Panc1 (cell line): ENCODE measurements around the gene CNIH2. TPM values are rescaled to one million over a fixed set of nuclear protein-coding genes. Genes with fewer than 3 reads are reported as not detected.

ENCODE experiments used
- ATAC-seq: fragments of 200-7000 bp; cut with Tn5 transposase; 2 replicates; pipeline ENCODE4 v1.9.1; 2020; ENCODE audit warnings: mild to moderate bottlenecking, moderate library complexity
- BruUV-seq: library from RNA; stranded (reverse); fragments of 400-500 nt; replicated peaks from 2 replicates; lab custom pipeline; 2021; lab: Mats Ljungman, UMichigan
- CTCF ChIA-PET: fragments of 300-600 bp; sonication (Branson Sonifier 250); formaldehyde crosslinking; loops from one replicate; lab custom pipeline; 2022; ENCODE audit warnings: antibody characterized with exemption; lab: Charles Lee
- POLR2A ChIA-PET: fragments of 300-600 bp; sonication (Branson Sonifier 250); formaldehyde crosslinking; loops from one replicate; lab custom pipeline; 2022; ENCODE audit warnings: antibody characterized with exemption; lab: Charles Lee
- DNase-seq: peaks from one replicate; pipeline ENCODE4 v3.0.0-alpha.2; 2010; ENCODE audit warnings: low read depth, low spot score
- H3K27ac ChIP-seq: 2 replicates; pipeline ENCODE4 v1.5.1; 2011; ENCODE audit warnings: mild to moderate bottlenecking, low read length, inconsistent platforms
- H3K27me3 ChIP-seq: fragments of 200-500 bp; sonication (Bioruptor generic); 2 replicates; pipeline ENCODE4 v1.6.0; 2014; ENCODE audit warnings: low read length, inconsistent platforms; ENCODE audit not compliant: control insufficient read depth, insufficient read depth
- H3K36me3 ChIP-seq: fragments of 200-500 bp; sonication (Bioruptor generic); 2 replicates; pipeline ENCODE4 v1.5.1; 2014; ENCODE audit warnings: inconsistent platforms, mild to moderate bottlenecking, low read length, moderate library complexity; ENCODE audit not compliant: control insufficient read depth, insufficient read depth
- H3K4me1 ChIP-seq: 2 replicates; pipeline ENCODE4 v1.5.1; 2011; ENCODE audit warnings: inconsistent platforms, mild to moderate bottlenecking, low read length, moderate library complexity; ENCODE audit not compliant: control insufficient read depth, insufficient read depth
- H3K4me3 ChIP-seq, 2 experiments: 2 replicates each; pipeline ENCODE4 v1.5.1; 2011 to 2012; ENCODE audit warnings: low read depth in 2 of 2, low read length in 2 of 2, mild to moderate bottlenecking in 2 of 2, inconsistent platforms in 1 of 2, moderate library complexity in 1 of 2
- H3K9me3 ChIP-seq: fragments of 200-500 bp; sonication (Bioruptor generic); 2 replicates; pipeline ENCODE4 v1.5.1; 2014; ENCODE audit warnings: low read depth, mild to moderate bottlenecking, inconsistent platforms, low read length, moderate library complexity; ENCODE audit not compliant: control insufficient read depth, insufficient read depth
- POLR2AphosphoS5 ChIP-seq: IDR thresholded peaks from 2 replicates; pipeline ENCODE4 v1.6.1; 2012; ENCODE audit warnings: mild to moderate bottlenecking, low read depth, low read length, moderate library complexity
- SIN3A ChIP-seq: IDR thresholded peaks from 2 replicates; pipeline ENCODE4 v1.6.1; 2012; ENCODE audit warnings: low read depth, mild to moderate bottlenecking, low read length, moderate library complexity, borderline replicate concordance; ENCODE audit not compliant: insufficient read depth
- TCF7L2 ChIP-seq: IDR thresholded peaks from 2 replicates; pipeline ENCODE4 v1.6.1; 2011; ENCODE audit warnings: mild to moderate bottlenecking, low read depth, low read length, inconsistent platforms
- in situ Hi-C: cut with HindIII; loops from 2 replicates; pipeline ENCODE4 v1.10.0; 2016; ENCODE audit warnings: low sequenced_read_pairs, low pct_unique_long_range_greater_than_20kb
- intact Hi-C: fragments of 100-400 bp; cut with micrococcal nuclease; formaldehyde crosslinking; loops from one replicate; pipeline ENCODE4 v1.10.0; 2022; ENCODE audit not compliant: unreplicated experiment
- total RNA-seq: library from RNA; stranded (reverse); gene quantifications from one replicate; pipeline ENCODE4 v1.2.1, GENCODE V29; 2021; ENCODE audit not compliant: unreplicated experiment
- TF ChIP-seq, protein P1 (sequence below), 2 experiments: IDR thresholded peaks; 2 replicates each; pipeline ENCODE4 v1.6.1; 2011 to 2012; ENCODE audit warnings: low read depth in 2 of 2, control low read depth in 1 of 2, low read length in 1 of 2, mild to moderate bottlenecking in 1 of 2, moderate library complexity in 1 of 2; ENCODE audit not compliant: insufficient read depth in 1 of 2
- TF ChIP-seq, protein P2 (sequence below): fragments of 450-650 bp; IDR thresholded peaks from 2 replicates; pipeline ENCODE4 v1.5.1; 2017; ENCODE audit warnings: mild to moderate bottlenecking

CNIH2 gene
- total RNA-seq, 1 experiment from 2014 or later: 9.3 TPM

DNA sequence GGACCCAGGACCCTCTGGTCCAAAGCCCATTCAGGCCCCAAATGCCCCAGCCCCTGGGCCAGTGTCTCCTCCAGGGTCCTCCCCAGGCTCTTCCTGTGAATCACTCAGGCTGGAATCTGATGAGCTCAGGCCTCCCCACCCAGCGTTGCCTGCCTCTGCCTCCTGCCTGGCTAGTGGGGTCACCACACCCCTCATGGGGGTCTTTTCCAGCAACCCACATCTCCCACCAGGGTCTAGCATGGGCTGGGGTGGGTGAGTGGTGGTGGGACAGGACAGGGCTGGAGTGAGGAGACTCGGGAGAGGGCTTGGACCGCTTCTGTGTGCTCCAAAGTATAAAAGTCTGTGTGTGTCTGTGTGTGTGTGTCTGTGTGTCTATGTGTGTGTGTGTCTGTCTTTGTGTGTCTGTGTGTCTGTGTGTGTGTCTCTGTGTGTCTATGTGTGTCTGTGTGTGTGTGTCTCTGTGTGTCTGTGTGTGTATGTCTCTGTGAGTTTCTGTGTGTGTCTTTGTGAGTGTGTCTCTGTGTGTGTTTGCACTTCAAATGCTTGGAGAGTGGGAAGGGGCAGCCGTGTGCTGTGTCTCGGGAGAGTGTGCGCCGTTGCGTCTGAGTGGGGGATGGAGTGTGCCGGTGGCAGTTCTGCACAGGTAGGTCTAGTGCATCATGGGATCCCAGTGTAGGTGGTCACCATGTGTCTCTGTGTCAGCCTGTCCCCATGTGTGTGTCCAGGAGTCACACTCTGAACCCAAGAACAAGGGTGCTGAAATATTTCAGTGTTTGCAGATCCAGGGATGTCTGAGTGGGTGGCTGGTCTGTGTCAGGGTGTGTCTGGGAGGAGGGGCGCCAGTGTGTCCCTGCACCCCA, 49.4 kb downstream of the CNIH2 start:
- POLR2A ChIA-PET: interaction anchor here (0.6 kb wide), 1 partner anchor 13 kb away, joined by 9 read pairs; no protein-coding TSS in a partner anchor

DNA sequence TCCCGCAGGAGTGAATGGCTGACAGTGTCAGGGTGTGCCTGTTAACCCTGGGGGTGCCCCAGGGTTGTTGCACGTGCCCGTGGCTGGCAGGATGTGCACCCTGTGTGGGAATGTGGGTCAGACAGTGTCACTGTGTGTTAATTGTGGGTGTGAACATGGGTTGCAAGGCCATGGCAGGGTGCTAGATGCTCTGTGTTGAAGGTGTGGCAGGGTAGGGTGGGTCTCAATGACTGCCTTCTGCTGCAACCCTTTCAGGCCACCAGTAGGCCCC, 50.0 kb downstream of the CNIH2 start:
- no peaks in the 10 kb centered on the region for H3K27me3 ChIP-seq
- intact Hi-C loops: loop anchor here (2.0 kb wide), 1 partner anchor 15 kb away; no protein-coding TSS in a partner anchor
- no peaks in the 10 kb centered on the region for H3K9me3 ChIP-seq
- H3K4me1 ChIP-seq: peaks cover 18% of the 10 kb centered on the region
- POLR2A ChIA-PET: no interaction called here
- H3K27ac ChIP-seq: no peak overlapping the region
- CTCF ChIA-PET: no interaction called here
- no TSS peak for BruUV-seq
- DNase-seq (no peak), ATAC-seq (peak; percentile 45)
- H3K36me3 ChIP-seq: no peaks in the 10 kb centered on the region
- TF ChIP-seq, protein P1, sequence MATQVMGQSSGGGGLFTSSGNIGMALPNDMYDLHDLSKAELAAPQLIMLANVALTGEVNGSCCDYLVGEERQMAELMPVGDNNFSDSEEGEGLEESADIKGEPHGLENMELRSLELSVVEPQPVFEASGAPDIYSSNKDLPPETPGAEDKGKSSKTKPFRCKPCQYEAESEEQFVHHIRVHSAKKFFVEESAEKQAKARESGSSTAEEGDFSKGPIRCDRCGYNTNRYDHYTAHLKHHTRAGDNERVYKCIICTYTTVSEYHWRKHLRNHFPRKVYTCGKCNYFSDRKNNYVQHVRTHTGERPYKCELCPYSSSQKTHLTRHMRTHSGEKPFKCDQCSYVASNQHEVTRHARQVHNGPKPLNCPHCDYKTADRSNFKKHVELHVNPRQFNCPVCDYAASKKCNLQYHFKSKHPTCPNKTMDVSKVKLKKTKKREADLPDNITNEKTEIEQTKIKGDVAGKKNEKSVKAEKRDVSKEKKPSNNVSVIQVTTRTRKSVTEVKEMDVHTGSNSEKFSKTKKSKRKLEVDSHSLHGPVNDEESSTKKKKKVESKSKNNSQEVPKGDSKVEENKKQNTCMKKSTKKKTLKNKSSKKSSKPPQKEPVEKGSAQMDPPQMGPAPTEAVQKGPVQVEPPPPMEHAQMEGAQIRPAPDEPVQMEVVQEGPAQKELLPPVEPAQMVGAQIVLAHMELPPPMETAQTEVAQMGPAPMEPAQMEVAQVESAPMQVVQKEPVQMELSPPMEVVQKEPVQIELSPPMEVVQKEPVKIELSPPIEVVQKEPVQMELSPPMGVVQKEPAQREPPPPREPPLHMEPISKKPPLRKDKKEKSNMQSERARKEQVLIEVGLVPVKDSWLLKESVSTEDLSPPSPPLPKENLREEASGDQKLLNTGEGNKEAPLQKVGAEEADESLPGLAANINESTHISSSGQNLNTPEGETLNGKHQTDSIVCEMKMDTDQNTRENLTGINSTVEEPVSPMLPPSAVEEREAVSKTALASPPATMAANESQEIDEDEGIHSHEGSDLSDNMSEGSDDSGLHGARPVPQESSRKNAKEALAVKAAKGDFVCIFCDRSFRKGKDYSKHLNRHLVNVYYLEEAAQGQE (IDR thresholded peaks at IDR 0.05; ENCODE audit: insufficient read depth in 1 of 2, low read depth in 2 of 2, low read length in 1 of 2): no peak
- TF ChIP-seq SIN3A: no peak
- no peak for TF ChIP-seq POLR2AphosphoS5
- TF ChIP-seq, protein P2, sequence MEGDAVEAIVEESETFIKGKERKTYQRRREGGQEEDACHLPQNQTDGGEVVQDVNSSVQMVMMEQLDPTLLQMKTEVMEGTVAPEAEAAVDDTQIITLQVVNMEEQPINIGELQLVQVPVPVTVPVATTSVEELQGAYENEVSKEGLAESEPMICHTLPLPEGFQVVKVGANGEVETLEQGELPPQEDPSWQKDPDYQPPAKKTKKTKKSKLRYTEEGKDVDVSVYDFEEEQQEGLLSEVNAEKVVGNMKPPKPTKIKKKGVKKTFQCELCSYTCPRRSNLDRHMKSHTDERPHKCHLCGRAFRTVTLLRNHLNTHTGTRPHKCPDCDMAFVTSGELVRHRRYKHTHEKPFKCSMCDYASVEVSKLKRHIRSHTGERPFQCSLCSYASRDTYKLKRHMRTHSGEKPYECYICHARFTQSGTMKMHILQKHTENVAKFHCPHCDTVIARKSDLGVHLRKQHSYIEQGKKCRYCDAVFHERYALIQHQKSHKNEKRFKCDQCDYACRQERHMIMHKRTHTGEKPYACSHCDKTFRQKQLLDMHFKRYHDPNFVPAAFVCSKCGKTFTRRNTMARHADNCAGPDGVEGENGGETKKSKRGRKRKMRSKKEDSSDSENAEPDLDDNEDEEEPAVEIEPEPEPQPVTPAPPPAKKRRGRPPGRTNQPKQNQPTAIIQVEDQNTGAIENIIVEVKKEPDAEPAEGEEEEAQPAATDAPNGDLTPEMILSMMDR: no peak
- no peak for TF ChIP-seq TCF7L2
- no peak overlapping the region for H3K4me3 ChIP-seq
- in situ Hi-C loops: no loop called here

More for the DNA sequence above, 49.4 kb downstream of the CNIH2 start:
- H3K27me3 ChIP-seq: no peaks in the 10 kb centered on the region
- H3K4me3 ChIP-seq: no peak overlapping the region
- H3K9me3 ChIP-seq: no peaks in the 10 kb centered on the region
- TF ChIP-seq POLR2AphosphoS5: no peak
- CTCF ChIA-PET: interaction anchor here (1.1 kb wide), 1 partner anchor 7 kb away, joined by 4 read pairs; no protein-coding TSS in a partner anchor
- peak; percentile 4; the same call in 1 of the 2 replicates for ATAC-seq
- H3K4me1 ChIP-seq: peaks cover 18% of the 10 kb centered on the region
- no TSS peak for BruUV-seq
- in situ Hi-C loops (no loop called here), intact Hi-C loops (loop anchor here (2.0 kb wide), 1 partner anchor 15 kb away; no protein-coding TSS in a partner anchor)
- H3K27ac ChIP-seq: 0 out of 2 replicates have a peak overlapping the region, but pooled peaks have one; percentile 36
- no peaks in the 10 kb centered on the region for H3K36me3 ChIP-seq
- DNase-seq: no peak
